Measurements from ENCODE around the gene DARS2.
"Not testable (repeated sequence)": the region's sequence is repeated elsewhere in the genome, so short reads cannot be mapped to it uniquely, and the experiment has no call there.

DARS2 gene

GRCh38 chr1:173824315-173825081 is at the start of gene DARS2, which contains the start of gene CENPL:
Gene DARS2, plus strand, starts transcription at chr1:173824673. Its CDS starts 557 bp downstream, at chr1:173825230.
Gene CENPL, minus strand, starts transcription at chr1:173824883. Its CDS starts 13,584 bp downstream, at chr1:173811299.
- peak within 1 kb of the TSS; percentile 89 to 94 for H3K27ac ChIP-seq

GRCh38 chr1:173775578-173776226 is 48.8 kb upstream of the DARS2 start:
- no peak for TF ChIP-seq CTCF (IDR thresholded peaks at IDR 0.05)
- DNase-seq (ENCODE audit: low spot score): no peak
- Histone ChIP-seq H3K27ac (no peak overlapping the region), H3K4me3 (no peak overlapping the region)

More at GRCh38 chr1:173824315-173825081, at the start of gene DARS2, which contains the start of gene CENPL:
- H3K4me3 ChIP-seq: peak within 1 kb of the TSS; percentile 86
- DNase-seq (ENCODE audit: low spot score): peak; percentile 95
- no peak for TF ChIP-seq CTCF (IDR thresholded peaks at IDR 0.05)

GRCh38 chr1:173779936-173780335 is 44.5 kb upstream of the DARS2 start:
- no peak for DNase-seq (ENCODE audit: low spot score)
- Histone ChIP-seq H3K27ac (no peak overlapping the region), H3K4me3 (no peak overlapping the region)
- no peak for TF ChIP-seq CTCF (IDR thresholded peaks at IDR 0.05)

GRCh38 chr1:173784997-173785396 is 39.5 kb upstream of the DARS2 start:
- Histone ChIP-seq H3K27ac (no peak overlapping the region), H3K4me3 (no peak overlapping the region)
- no peak for DNase-seq (ENCODE audit: low spot score)
- TF ChIP-seq CTCF (IDR thresholded peaks at IDR 0.05): no peak

- Histone ChIP-seq H3K4me3 (no peak overlapping the region), H3K27ac (no peak overlapping the region)
- no peak for DNase-seq (ENCODE audit: low spot score)
- TF ChIP-seq CTCF (IDR thresholded peaks at IDR 0.05): no peak
These were observed 34.6 kb upstream of the DARS2 start for GRCh38 chr1:173789841-173790240.

GRCh38 chr1:173798078-173798477 is 26.4 kb upstream of the DARS2 start:
- TF ChIP-seq CTCF (IDR thresholded peaks at IDR 0.05): no peak
- no peak overlapping the region for H3K4me3 ChIP-seq
- no peak overlapping the region for H3K27ac ChIP-seq
- no peak for DNase-seq (ENCODE audit: low spot score)

- not testable (repeated sequence) for DNase-seq (ENCODE audit: low spot score)
These were observed 24.5 kb upstream of the DARS2 start for GRCh38 chr1:173799995-173800394.

More at GRCh38 chr1:173799995-173800394, 24.5 kb upstream of the DARS2 start:
- H3K27ac ChIP-seq, H3K4me3 ChIP-seq: not testable (repeated sequence)
